Fibroblast of lung (primary cell): Measurements from ENCODE around the gene BTBD9. TPM values are rescaled to one million over a fixed set of nuclear protein-coding genes. Genes with fewer than 3 reads are reported as not detected.

Experiments used
- DNase-seq, 2 donors: peaks; one replicate each; pipeline versions ENCODE4 v3.0.0 to v3.0.0-alpha.2; 2010; ENCODE audit warnings: low read depth in 2 of 2
- H2AFZ ChIP-seq: 2 replicates; pipeline ENCODE4 v1.5.1; 2012; ENCODE audit warnings: low read length, control low read depth, inconsistent platforms
- H3K27ac ChIP-seq: 2 replicates; pipeline ENCODE4 v1.5.1; 2011; ENCODE audit warnings: low read length, control low read depth; ENCODE audit not compliant: insufficient read depth
- H3K27me3 ChIP-seq: 2 replicates; pipeline ENCODE4 v1.5.1; 2011; ENCODE audit warnings: mild to moderate bottlenecking, low read length; ENCODE audit not compliant: control insufficient read depth, insufficient read depth
- H3K36me3 ChIP-seq: 2 replicates; pipeline ENCODE4 v1.5.1; 2011; ENCODE audit warnings: low read length; ENCODE audit not compliant: control insufficient read depth, insufficient read depth
- H3K4me1 ChIP-seq: 2 replicates; pipeline ENCODE4 v1.5.1; 2011; ENCODE audit warnings: low read length; ENCODE audit not compliant: control insufficient read depth, insufficient read depth; ENCODE audit errors: extremely low read depth
- H3K4me2 ChIP-seq: 2 replicates; pipeline ENCODE4 v1.5.1; 2011; ENCODE audit warnings: low read length, control low read depth; ENCODE audit not compliant: insufficient read depth; ENCODE audit errors: extremely low read depth
- H3K4me3 ChIP-seq, 4 experiments: fragments of 200-600 bp in 1 of 4; sonication (generic) in 1 of 4; replicated peaks in 1 of 4; 2 replicates each; pipeline ENCODE4 v1.5.1; 2011 to 2016; ENCODE audit warnings: low read length in 4 of 4, low read depth in 3 of 4, mild to moderate bottlenecking in 3 of 4, control low read depth in 2 of 4, inconsistent platforms in 1 of 4, mixed read lengths in 1 of 4; ENCODE audit not compliant: insufficient read depth in 1 of 4; ENCODE audit errors: control extremely low read depth in 1 of 4
- H3K79me2 ChIP-seq: 2 replicates; pipeline ENCODE4 v1.5.1; 2012; ENCODE audit warnings: mild to moderate bottlenecking, low read length, inconsistent platforms; ENCODE audit not compliant: control insufficient read depth, insufficient read depth
- H3K9ac ChIP-seq: 2 replicates; pipeline ENCODE4 v1.5.1; 2011; ENCODE audit warnings: mild to moderate bottlenecking, low read length, control low read depth; ENCODE audit not compliant: insufficient read depth
- H3K9me3 ChIP-seq: 2 replicates; pipeline ENCODE4 v1.5.1; 2012; ENCODE audit warnings: low read depth, low read length; ENCODE audit not compliant: control insufficient read depth, insufficient read depth
- H4K20me1 ChIP-seq: 2 replicates; pipeline ENCODE4 v1.5.1; 2011; ENCODE audit warnings: low read length; ENCODE audit not compliant: control insufficient read depth, insufficient read depth; ENCODE audit errors: extremely low read depth
- CTCF ChIP-seq, 2 donors: IDR thresholded peaks in 1 of 2; conservative IDR thresholded peaks in 1 of 2; 1 replicate in 1 of 2; 2 replicates in 1 of 2; pipeline ENCODE4 v1.5.1; 2011 to 2012; ENCODE audit warnings: low read length in 2 of 2, control low read depth in 1 of 2, inconsistent platforms in 1 of 2, low read depth in 1 of 2, mild to moderate bottlenecking in 1 of 2
- EZH2 ChIP-seq: IDR thresholded peaks from 2 replicates; pipeline ENCODE4 v1.5.1; 2012; ENCODE audit warnings: low read length, control low read depth, mild to moderate bottlenecking; ENCODE audit errors: missing control alignments
- polyA plus RNA-seq, 2 donors: library from polyadenylated mRNA; depleted of rRNA in 1 of 2; stranded (reverse) in 1 of 2; unstranded in 1 of 2; fragments of >200 nt; gene quantifications; 2 replicates each; pipeline ENCODE4 v1.2.1, GENCODE V29; 2011 to 2012; ENCODE audit warnings: missing spikeins in 1 of 2
- total RNA-seq: library from RNA; depleted of rRNA; stranded (reverse); fragments of >200 nt; gene quantifications from 2 replicates; pipeline ENCODE4 v1.2.1, GENCODE V29; 2014

The BTBD9 gene
- total and polyA plus RNA-seq, 2 donors (not counting 1 experiment from before 2014, with no cell fraction given), result 7.7 to 13.4 TPM

GRCh38 chr6:38483526-38483925 lies 156.2 kb downstream of the BTBD9 start:
- no peaks in the 10 kb centered on the region for H3K27me3 ChIP-seq
- H2AFZ ChIP-seq, result no peak overlapping the region
- no peaks in the 10 kb centered on the region for H3K4me1 ChIP-seq
- no peak overlapping the region for H3K27ac ChIP-seq
- TF ChIP-seq EZH2, result no peak
- no peak for TF ChIP-seq CTCF (conservative IDR thresholded peaks at IDR 0.05 in 1 of 2, IDR thresholded peaks at IDR 0.05 in 1 of 2; ENCODE audit: low read depth in 1 of 2, low read length in 2 of 2)
- no peak overlapping the region for H3K4me2 ChIP-seq
- H3K36me3 ChIP-seq, result no peaks in the 10 kb centered on the region
- H3K4me3 ChIP-seq, result no peak overlapping the region
- no peaks in the 10 kb centered on the region for H4K20me1 ChIP-seq
- H3K79me2 ChIP-seq, result no peaks in the 10 kb centered on the region
- no peak overlapping the region for H3K9ac ChIP-seq
- no peak for DNase-seq
- no peaks in the 10 kb centered on the region for H3K9me3 ChIP-seq

GRCh38 chr6:38482466-38482865 lies 157.3 kb downstream of the BTBD9 start:
- Histone ChIP-seq H3K4me1 (no peaks in the 10 kb centered on the region), H3K9ac (no peak overlapping the region), H2AFZ (no peak overlapping the region), H4K20me1 (no peaks in the 10 kb centered on the region), H3K36me3 (no peaks in the 10 kb centered on the region), H3K4me2 (no peak overlapping the region), H3K4me3 (no peak overlapping the region), H3K27me3 (no peaks in the 10 kb centered on the region), H3K79me2 (no peaks in the 10 kb centered on the region), H3K9me3 (no peaks in the 10 kb centered on the region), H3K27ac (no peak overlapping the region)
- DNase-seq, result peak; percentile 15 to 68
- TF ChIP-seq EZH2 (no peak), CTCF (conservative IDR thresholded peaks at IDR 0.05 in 1 of 2, IDR thresholded peaks at IDR 0.05 in 1 of 2; ENCODE audit: low read depth in 1 of 2, low read length in 2 of 2) (no peak)

DNA sequence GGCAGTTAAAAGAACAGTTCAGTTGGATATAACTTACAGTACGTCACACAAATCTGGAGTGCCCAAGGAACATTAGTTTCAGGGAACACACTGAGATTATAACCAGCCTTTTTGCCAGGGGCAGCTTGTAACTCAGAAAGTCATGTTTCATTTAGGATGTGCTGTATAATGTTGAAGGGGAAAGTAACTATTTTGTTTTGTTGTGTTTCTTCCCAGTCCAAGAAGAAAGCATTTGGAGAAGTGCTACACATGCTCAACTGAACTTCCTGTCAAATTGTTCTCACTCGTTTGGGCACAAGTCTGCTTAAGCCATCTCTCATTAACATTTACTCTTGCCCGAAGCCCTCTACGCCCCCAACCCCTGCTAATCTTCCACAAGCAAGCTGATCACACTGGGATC lies 157.9 kb downstream of the BTBD9 start:
- Histone ChIP-seq H3K4me1 (no peaks in the 10 kb centered on the region), H4K20me1 (no peaks in the 10 kb centered on the region), H3K4me2 (no peak overlapping the region), H3K9me3 (no peaks in the 10 kb centered on the region), H3K4me3 (no peak overlapping the region), H3K36me3 (no peaks in the 10 kb centered on the region), H3K9ac (no peak overlapping the region), H3K27me3 (no peaks in the 10 kb centered on the region), H3K79me2 (no peaks in the 10 kb centered on the region), H3K27ac (no peak overlapping the region), H2AFZ (no peak overlapping the region)
- no peak for DNase-seq
- no peak for TF ChIP-seq EZH2
- no peak for TF ChIP-seq CTCF (conservative IDR thresholded peaks at IDR 0.05 in 1 of 2, IDR thresholded peaks at IDR 0.05 in 1 of 2; ENCODE audit: low read depth in 1 of 2, low read length in 2 of 2)
